Muscle of arm (tissue), 12 donors: ENCODE measurements around the gene MMEL1. TPM values are rescaled to one million over a fixed set of nuclear protein-coding genes. Genes with fewer than 3 reads are reported as not detected.
"Not testable (repeated sequence)": the region's sequence is repeated elsewhere in the genome, so short reads cannot be mapped to it uniquely, and the experiment has no call there.

Experiments
- DNase-seq: peaks from one replicate; pipeline ENCODE4 v3.0.0-alpha.2; 2013
- polyA plus RNA-seq, 12 donors: library from polyadenylated mRNA; unstranded; fragments of 120-200 nt; gene quantifications; one replicate each; pipeline ENCODE4 v1.2.1, GENCODE V29; 2013; ENCODE audit not compliant: insufficient read length in 12 of 12

Gene MMEL1
- polyA plus RNA-seq, 12 donors: 0.31 to 1.1 (median 0.46) TPM; not detected in 4

GRCh38 chr1:2591581-2592261, 41.1 kb downstream of the MMEL1 start:
- no peak for DNase-seq

- no peak for DNase-seq
Observed at GRCh38 chr1:2591233-2591580, 41.6 kb downstream of the MMEL1 start.

- no peak for DNase-seq
Observed at GRCh38 chr1:2590233-2591141, 42.3 kb downstream of the MMEL1 start.

GRCh38 chr1:2589431-2590232, 43.2 kb downstream of the MMEL1 start:
- DNase-seq: no peak

- DNase-seq: no peak
Observed at GRCh38 chr1:2588661-2589430, 44.0 kb downstream of the MMEL1 start.

GRCh38 chr1:2587860-2588571, 44.8 kb downstream of the MMEL1 start:
- DNase-seq: no peak

GRCh38 chr1:2587071-2587859, 45.6 kb downstream of the MMEL1 start:
- peak; percentile 31 for DNase-seq

- DNase-seq: peak; percentile 99
Observed at GRCh38 chr1:2586154-2587070, 46.4 kb downstream of the MMEL1 start, which contains the start of gene PRXL2B. Gene PRXL2B, plus strand, starts transcription at chr1:2586777. Its CDS starts 109 bp downstream, at chr1:2586886.

- peak; percentile 49 for DNase-seq
Observed at GRCh38 chr1:2585318-2586092, 47.3 kb downstream of the MMEL1 start.

GRCh38 chr1:2584686-2585317, 48.0 kb downstream of the MMEL1 start:
- DNase-seq: no peak

GRCh38 chr1:2583871-2584351, 48.9 kb downstream of the MMEL1 start:
- no peak for DNase-seq

- DNase-seq: no peak
Observed at GRCh38 chr1:2583331-2583791, 49.5 kb downstream of the MMEL1 start.

GRCh38 chr1:2582391-2582790, 50.4 kb downstream of the MMEL1 start:
- DNase-seq: no peak

GRCh38 chr1:2580691-2581090, 52.1 kb downstream of the MMEL1 start:
- no peak for DNase-seq

GRCh38 chr1:2578758-2579118, 54.1 kb downstream of the MMEL1 start:
- DNase-seq: no peak

- DNase-seq: not testable (repeated sequence)
Observed at GRCh38 chr1:2577565-2578075, 55.2 kb downstream of the MMEL1 start.
